Measurements from ENCODE around the gene NFE2L1. TPM values are rescaled to one million over a fixed set of nuclear protein-coding genes. Genes with fewer than 3 reads are reported as not detected.

Gene NFE2L1
- total RNA-seq, 2 donors from 2014 or later = 41.2 to 42.2 TPM

DNA sequence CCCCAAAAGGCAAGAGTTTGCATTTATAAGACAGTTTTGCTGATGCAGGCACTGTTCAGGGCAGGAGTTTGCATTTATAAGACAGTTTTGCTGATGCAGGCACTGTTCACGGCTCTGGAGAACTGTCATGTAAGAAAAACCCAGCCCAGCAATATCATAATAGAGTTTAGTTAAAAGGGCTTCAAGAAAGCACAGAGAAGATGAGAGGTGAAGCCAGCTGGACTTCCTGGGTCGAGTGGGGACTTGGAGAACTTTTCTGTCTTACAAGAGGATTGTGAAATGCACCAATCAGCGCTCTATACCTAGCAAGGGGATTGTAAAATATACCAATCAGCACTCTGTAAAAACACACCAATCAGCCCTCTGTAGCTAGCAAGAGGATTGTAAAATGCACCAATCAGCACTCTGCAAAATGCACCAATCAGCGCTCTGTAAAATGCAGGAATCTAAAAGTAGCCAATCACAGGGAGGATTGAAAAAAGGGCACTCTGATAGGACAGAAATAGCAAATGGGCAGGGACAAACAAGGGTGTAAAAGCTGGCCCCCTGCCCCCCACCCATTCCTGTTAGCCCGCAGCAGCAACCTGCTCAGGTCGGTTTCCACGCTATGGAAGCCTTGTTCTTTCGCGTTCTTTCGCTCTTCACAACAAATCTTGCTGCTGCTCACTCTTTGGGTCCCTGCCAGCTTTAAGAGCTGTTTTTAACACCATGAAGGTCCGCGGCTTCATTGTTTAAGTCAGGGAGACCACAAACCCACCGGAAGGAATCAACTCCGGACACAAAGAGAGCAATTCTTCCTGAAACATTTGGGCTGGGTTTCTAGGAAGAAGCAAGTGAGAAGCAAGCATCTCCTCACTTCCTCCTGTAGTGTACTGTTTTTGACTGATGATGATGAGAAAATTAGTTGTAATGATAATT lies 54.9 kb downstream of the NFE2L1 start:
- H3K36me3 Mint-ChIP-seq (ENCODE audit: low read depth) = peaks cover 4% of the 10 kb centered on the region
- H3K27ac Mint-ChIP-seq = peak overlapping the region; percentile 60
- peaks cover 31% of the 10 kb centered on the region for H3K4me1 Mint-ChIP-seq
- no peaks in the 10 kb centered on the region for H3K27me3 Mint-ChIP-seq
- peak overlapping the region; percentile 13 for H3K4me3 Mint-ChIP-seq
- DNase-seq (no peak), ATAC-seq (no peak)
- no peaks in the 10 kb centered on the region for H3K9me3 ChIP-seq (ENCODE audit: control insufficient read depth, low read length, poor library complexity, severe bottlenecking)

DNA sequence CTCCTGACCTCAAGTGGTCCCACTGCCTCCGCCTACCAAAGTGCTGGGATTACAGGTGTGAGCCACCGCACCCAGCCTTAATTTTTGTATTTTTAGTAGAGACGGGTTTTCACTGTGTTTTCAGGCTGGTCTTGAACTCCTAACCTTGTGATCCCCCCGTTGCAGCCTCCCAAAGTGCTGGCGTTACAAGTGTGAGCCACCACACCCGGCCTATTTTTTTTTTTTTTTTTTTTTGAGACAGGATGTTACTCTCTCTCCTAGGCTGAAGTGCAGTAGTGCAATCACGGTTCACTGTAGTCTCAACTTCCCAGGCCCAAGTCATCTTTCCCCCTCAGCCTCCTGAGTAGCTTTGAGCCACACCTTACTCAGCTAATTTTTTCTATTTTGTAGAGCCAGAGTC lies 56.3 kb downstream of the NFE2L1 start:
- peaks cover 39% of the 10 kb centered on the region for H3K4me1 Mint-ChIP-seq
- no peak overlapping the region for H3K4me3 Mint-ChIP-seq
- ATAC-seq (no peak), DNase-seq (no peak)
- no peaks in the 10 kb centered on the region for H3K9me3 ChIP-seq (ENCODE audit: control insufficient read depth, low read length, poor library complexity, severe bottlenecking)
- no peaks in the 10 kb centered on the region for H3K27me3 Mint-ChIP-seq
- H3K27ac Mint-ChIP-seq = no peak overlapping the region
- peaks cover 4% of the 10 kb centered on the region for H3K36me3 Mint-ChIP-seq (ENCODE audit: low read depth)

DNA sequence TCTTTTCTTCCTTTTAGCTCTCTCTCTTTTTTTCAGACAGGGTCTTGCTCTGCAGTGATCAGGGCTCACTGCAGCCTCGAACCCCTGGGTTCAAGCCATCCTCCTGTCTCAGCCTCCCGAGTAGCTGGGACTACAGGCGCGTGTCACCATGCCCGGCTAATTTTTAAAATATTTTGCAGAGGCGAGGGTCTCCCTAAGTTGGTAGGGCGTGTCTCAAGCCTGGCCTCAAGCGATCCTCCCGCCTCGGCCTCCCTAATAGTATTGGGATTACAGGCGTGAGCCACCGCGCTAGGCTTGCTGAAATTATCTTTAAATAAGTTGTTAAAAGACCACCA lies 58.6 kb downstream of the NFE2L1 start:
- H3K27ac Mint-ChIP-seq = peak overlapping the region; percentile 96
- ATAC-seq = no peak
- H3K27me3 Mint-ChIP-seq = no peaks in the 10 kb centered on the region
- H3K36me3 Mint-ChIP-seq (ENCODE audit: low read depth) = peaks cover 2% of the 10 kb centered on the region
- H3K4me3 Mint-ChIP-seq = peak overlapping the region; percentile 96
- H3K4me1 Mint-ChIP-seq = peaks cover 43% of the 10 kb centered on the region
- H3K9me3 ChIP-seq (ENCODE audit: control insufficient read depth, low read length, poor library complexity, severe bottlenecking) = no peaks in the 10 kb centered on the region
- no peak for DNase-seq

DNA sequence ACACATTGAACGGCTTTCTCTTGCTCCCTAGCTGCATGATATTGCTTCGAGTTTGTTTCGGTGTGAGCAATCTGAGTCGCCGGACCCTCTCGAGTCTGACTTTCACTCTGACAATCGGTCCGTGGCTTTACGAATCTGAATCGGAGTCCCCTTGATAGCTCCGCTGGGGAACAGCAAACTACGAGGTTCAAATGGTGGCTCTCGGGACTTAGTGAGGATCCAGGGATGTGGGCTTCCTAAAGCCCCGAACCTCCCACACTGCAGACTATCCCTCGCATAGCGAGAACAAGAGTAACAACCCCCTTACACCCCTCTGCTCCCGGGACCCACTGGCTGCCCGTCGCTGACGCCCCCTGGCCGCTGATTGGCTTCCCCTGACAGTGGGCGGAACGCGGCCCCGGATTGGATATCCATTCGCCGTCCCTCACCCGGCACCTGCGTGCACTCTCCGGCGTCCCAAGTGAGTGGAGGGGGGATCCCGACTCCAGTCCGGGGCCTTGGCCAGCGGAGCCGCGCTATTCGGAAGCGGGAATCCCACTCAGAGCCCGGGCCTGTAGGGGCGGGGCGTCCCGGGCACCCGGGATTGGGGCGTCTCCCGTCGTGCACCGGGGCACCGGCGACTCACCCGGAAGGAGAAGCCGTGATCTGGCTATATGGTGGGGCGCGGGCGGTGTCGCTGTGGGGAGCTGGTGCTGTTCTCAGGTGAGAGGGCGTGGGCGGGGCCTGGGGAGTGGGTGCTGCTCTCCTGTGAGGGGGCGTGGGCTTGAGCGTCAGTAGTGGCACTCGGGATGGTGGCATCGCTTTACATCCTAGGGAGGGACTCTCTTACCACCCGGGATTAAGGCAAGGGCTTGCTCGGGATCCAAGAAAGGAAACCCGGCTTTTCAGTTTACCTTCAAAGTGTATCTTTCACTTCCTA lies 59.2 kb downstream of the NFE2L1 start, which contains the start of gene SNX11:
TSS of gene SNX11 (plus strand) at position 630 of the 919 bp plus-strand sequence. CDS start 4,278 bp downstream, outside the sequence.
- no peaks in the 10 kb centered on the region for H3K27me3 Mint-ChIP-seq
- peaks cover 4% of the 10 kb centered on the region for H3K36me3 Mint-ChIP-seq (ENCODE audit: low read depth)
- DNase-seq (peak; percentile 88 to 97 (median 96)), ATAC-seq (peak; percentile 93)
- H3K27ac Mint-ChIP-seq = peak within 1 kb of the TSS; percentile 96
- H3K9me3 ChIP-seq (ENCODE audit: control insufficient read depth, low read length, poor library complexity, severe bottlenecking) = no peaks in the 10 kb centered on the region
- H3K4me3 Mint-ChIP-seq = peak within 1 kb of the TSS; percentile 96
- H3K4me1 Mint-ChIP-seq = peaks cover 49% of the 10 kb centered on the region

DNA sequence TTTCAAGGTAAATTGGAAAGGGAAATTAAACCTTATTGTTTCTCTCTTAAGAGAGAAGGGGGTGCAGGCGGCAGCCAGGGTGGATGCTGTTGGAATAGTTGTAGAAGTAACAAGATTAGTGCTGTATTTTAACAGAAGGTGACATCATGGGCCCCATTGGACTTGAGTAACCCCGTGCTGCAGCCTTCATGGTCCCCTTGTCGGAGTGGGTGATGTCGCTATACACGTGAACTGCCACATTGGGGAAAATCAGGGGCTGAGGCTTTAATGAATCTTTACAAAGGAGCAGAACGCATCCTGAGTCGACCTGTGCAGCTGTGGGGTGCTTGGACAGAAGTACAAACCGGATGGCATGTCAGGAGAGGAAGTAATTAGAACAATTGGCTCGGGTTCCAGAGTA lies 62.6 kb downstream of the NFE2L1 start:
- Mint-ChIP-seq H3K4me1 (peaks cover 48% of the 10 kb centered on the region), H3K36me3 (ENCODE audit: low read depth) (peaks cover 2% of the 10 kb centered on the region), H3K27ac (peak overlapping the region; percentile 90), H3K4me3 (peak overlapping the region; percentile 66), H3K27me3 (no peaks in the 10 kb centered on the region)
- no peaks in the 10 kb centered on the region for H3K9me3 ChIP-seq (ENCODE audit: control insufficient read depth, low read length, poor library complexity, severe bottlenecking)
- ATAC-seq = no peak
- no peak for DNase-seq

Other genes starting within 250 kb of the NFE2L1 start
- gene OSBPL7, start 226.6 kb upstream of the NFE2L1 start, total RNA-seq = 10 to 100 TPM; 52.4 to 59.6 TPM
- gene MRPL10, start 216.8 kb upstream of the NFE2L1 start, total RNA-seq = 10 to 100 TPM; 82.3 to 90.2 TPM
- under 1 TPM; 0.90 to 0.99 TPM for gene LRRC46, start 216.7 kb upstream of the NFE2L1 start, total RNA-seq
- 10 to 100 TPM; 21.4 to 27.1 TPM for gene SCRN2, start 207.1 kb upstream of the NFE2L1 start, total RNA-seq
- gene SP6, start 197.2 kb upstream of the NFE2L1 start, total RNA-seq = under 1 TPM; 0.20 to 0.21 TPM
- 10 to 100 TPM; 28.2 to 33.2 TPM for gene SP2, start 152.1 kb upstream of the NFE2L1 start, total RNA-seq
- 10 to 100 TPM in 1 of 2 donors, 1 to 10 TPM in 1; 7.1 to 10.5 TPM for gene PNPO, start 106.8 kb upstream of the NFE2L1 start, total RNA-seq
- gene PRR15L, start 90.5 kb upstream of the NFE2L1 start, total RNA-seq = not detected
- gene CDK5RAP3, start 77.2 kb upstream of the NFE2L1 start, total RNA-seq = 100 to 1,000 TPM; 228 to 231 TPM
- 1 to 10 TPM in 1 of 2 donors, not detected in 1; 1.0 TPM for gene COPZ2, start 10.6 kb upstream of the NFE2L1 start, total RNA-seq
- 10 to 100 TPM; 12.7 to 16.9 TPM for gene CBX1, start 53.1 kb downstream of the NFE2L1 start, total RNA-seq
- 10 to 100 TPM; 12.8 to 13.2 TPM for gene SNX11, start 59.4 kb downstream of the NFE2L1 start, total RNA-seq